K562 (cell line): ENCODE results near the gene ZSCAN22. TPM values are rescaled to one million over a fixed set of nuclear protein-coding genes. Genes with fewer than 3 reads are reported as not detected.

ENCODE experiments used
- ARID4B ChIP-seq: sonication (generic); formaldehyde crosslinking; IDR thresholded peaks from 2 replicates; pipeline ENCODE4 v1.8.0; 2022; ENCODE audit warnings: mild to moderate bottlenecking, missing genetic modification reagents
- BRF1 ChIP-seq: IDR thresholded peaks from 3 replicates; pipeline ENCODE4 v1.6.1; 2011; ENCODE audit warnings: borderline replicate concordance, mild to moderate bottlenecking; ENCODE audit not compliant: insufficient read length; ENCODE audit errors: extremely low read depth
- CHD1 ChIP-seq: fragments of 200-600 bp; sonication (generic); IDR thresholded peaks from one replicate; pipeline ENCODE4 v1.6.1; 2012; ENCODE audit warnings: mild to moderate bottlenecking, moderate library complexity, low read length, inconsistent platforms
- HNRNPUL1 ChIP-seq: fragments of 200-400 bp; formaldehyde crosslinking; IDR thresholded peaks from 2 replicates; pipeline ENCODE4 v1.6.1; 2017; ENCODE audit warnings: low read length
- MIER1 ChIP-seq: fragments of 450-650 bp; IDR thresholded peaks from 2 replicates; pipeline ENCODE4 v1.6.1; 2016; ENCODE audit warnings: antibody characterized with exemption, mild to moderate bottlenecking, low read depth
- REST ChIP-seq, 2 experiments: fragments of 450-650 bp; formaldehyde crosslinking in 1 of 2; IDR thresholded peaks; 2 replicates each; pipeline versions ENCODE4 v1.4.0 to v1.6.1; 2014 to 2020; ENCODE audit warnings: mild to moderate bottlenecking in 2 of 2, borderline replicate concordance in 1 of 2, low read depth in 1 of 2
- SMC3 ChIP-seq: conservative IDR thresholded peaks from 2 replicates; pipeline ENCODE4 v1.6.1; 2011; ENCODE audit warnings: low read depth, low read length, improper control_type of control experiment; ENCODE audit not compliant: insufficient read depth
- XRCC3 ChIP-seq: fragments of 450-650 bp; IDR thresholded peaks from 2 replicates; pipeline ENCODE4 v1.6.1; 2017; ENCODE audit warnings: mild to moderate bottlenecking, moderate library complexity
- ZBTB49 ChIP-seq: sonication (generic); formaldehyde crosslinking; IDR thresholded peaks from 2 replicates; pipeline ENCODE4 v1.8.0; 2022; ENCODE audit warnings: missing genetic modification reagents, mild to moderate bottlenecking, borderline replicate concordance
- polyA plus RNA-seq, 8 experiments: library from polyadenylated mRNA; depleted of rRNA in 4 of 8; stranded (reverse) in 5 of 8; unstranded in 3 of 8; fragments of >200 nt; fragmentation: Nextera tagmentation in 2 of 8; fragmentation: Illumina TruSeq in 1 of 8; extraction: Ambion mirVana in 2 of 8; extraction: Trizol in 1 of 8; gene quantifications; 2 replicates each; pipeline versions ENCODE4 v1.2.1 to v1.2.3, GENCODE V29; 2011 to 2014; ENCODE audit warnings: inconsistent platforms in 1 of 8, missing spikeins in 1 of 8
- total RNA-seq, 7 experiments: library from RNA; depleted of rRNA in 6 of 7; stranded (reverse); fragments of >200 nt in 6 of 7; fragmentation: Illumina TruSeq in 2 of 7; extraction: Trizol in 2 of 7; gene quantifications; 2 replicates each; pipeline versions ENCODE4 v1.2.1 to v1.2.3, GENCODE V29; 2011 to 2021; ENCODE audit warnings: low replicate concordance in 1 of 7

The ZSCAN22 gene
- total and polyA plus RNA-seq, 9 of the 15 experiments (the other 6 are each of a cell fraction or from before 2014, with no cell fraction given), result 0.98 to 5.3 (median 3.0) TPM

GRCh38 chr19:58387338-58388174 lies 60.8 kb downstream of the ZSCAN22 start (continued):
- TF ChIP-seq REST (IDR thresholded peaks at IDR 0.05; ENCODE audit: borderline replicate concordance) (no peak), REST (CRISPR knock-in tag; IDR thresholded peaks at IDR 0.05; ENCODE audit: low read depth) (no peak), MIER1 (no peak), HNRNPUL1 (peak; percentile 36; the same call in 1 of the 2 replicates), SMC3 (0 out of 2 replicates have a peak, but pooled peaks have one; percentile 7), ARID4B (CRISPR knock-in tag) (no peak), CHD1 (peak; percentile 6), BRF1 (no peak), XRCC3 (no peak), ZBTB49 (CRISPR knock-in tag) (no peak)
